Measurements from ENCODE around the gene TLR6.

GRCh38 chr4:38805530-38806145 lies 51.0 kb downstream of the TLR6 start:
- TF ChIP-seq USF2 (CRISPR knock-in tag; IDR thresholded peaks at IDR 0.05) (no peak), ATF3 (CRISPR knock-in tag; conservative IDR thresholded peaks at IDR 0.05) (no peak), GTF2I (CRISPR knock-in tag; conservative IDR thresholded peaks at IDR 0.05) (no peak), JUN (CRISPR knock-in tag; IDR thresholded peaks at IDR 0.05) (no peak), TCF7 (CRISPR knock-in tag; IDR thresholded peaks at IDR 0.05; ENCODE audit: low read depth) (no peak), NR1H2 (CRISPR knock-in tag; IDR thresholded peaks at IDR 0.05) (no peak), RORB (CRISPR knock-in tag; IDR thresholded peaks at IDR 0.05) (no peak), CREM (CRISPR knock-in tag; IDR thresholded peaks at IDR 0.05) (no peak), SMAD3 (CRISPR knock-in tag; IDR thresholded peaks at IDR 0.05; ENCODE audit: borderline replicate concordance) (no peak), ZNF263 (CRISPR knock-in tag; IDR thresholded peaks at IDR 0.05; ENCODE audit: low read depth) (no peak), MLX (CRISPR knock-in tag; IDR thresholded peaks at IDR 0.05) (no peak)
- TF ChIP-seq, protein P1, sequence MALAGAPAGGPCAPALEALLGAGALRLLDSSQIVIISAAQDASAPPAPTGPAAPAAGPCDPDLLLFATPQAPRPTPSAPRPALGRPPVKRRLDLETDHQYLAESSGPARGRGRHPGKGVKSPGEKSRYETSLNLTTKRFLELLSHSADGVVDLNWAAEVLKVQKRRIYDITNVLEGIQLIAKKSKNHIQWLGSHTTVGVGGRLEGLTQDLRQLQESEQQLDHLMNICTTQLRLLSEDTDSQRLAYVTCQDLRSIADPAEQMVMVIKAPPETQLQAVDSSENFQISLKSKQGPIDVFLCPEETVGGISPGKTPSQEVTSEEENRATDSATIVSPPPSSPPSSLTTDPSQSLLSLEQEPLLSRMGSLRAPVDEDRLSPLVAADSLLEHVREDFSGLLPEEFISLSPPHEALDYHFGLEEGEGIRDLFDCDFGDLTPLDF (CRISPR knock-in tag; IDR thresholded peaks at IDR 0.05) = no peak
- TF ChIP-seq, protein P2, sequence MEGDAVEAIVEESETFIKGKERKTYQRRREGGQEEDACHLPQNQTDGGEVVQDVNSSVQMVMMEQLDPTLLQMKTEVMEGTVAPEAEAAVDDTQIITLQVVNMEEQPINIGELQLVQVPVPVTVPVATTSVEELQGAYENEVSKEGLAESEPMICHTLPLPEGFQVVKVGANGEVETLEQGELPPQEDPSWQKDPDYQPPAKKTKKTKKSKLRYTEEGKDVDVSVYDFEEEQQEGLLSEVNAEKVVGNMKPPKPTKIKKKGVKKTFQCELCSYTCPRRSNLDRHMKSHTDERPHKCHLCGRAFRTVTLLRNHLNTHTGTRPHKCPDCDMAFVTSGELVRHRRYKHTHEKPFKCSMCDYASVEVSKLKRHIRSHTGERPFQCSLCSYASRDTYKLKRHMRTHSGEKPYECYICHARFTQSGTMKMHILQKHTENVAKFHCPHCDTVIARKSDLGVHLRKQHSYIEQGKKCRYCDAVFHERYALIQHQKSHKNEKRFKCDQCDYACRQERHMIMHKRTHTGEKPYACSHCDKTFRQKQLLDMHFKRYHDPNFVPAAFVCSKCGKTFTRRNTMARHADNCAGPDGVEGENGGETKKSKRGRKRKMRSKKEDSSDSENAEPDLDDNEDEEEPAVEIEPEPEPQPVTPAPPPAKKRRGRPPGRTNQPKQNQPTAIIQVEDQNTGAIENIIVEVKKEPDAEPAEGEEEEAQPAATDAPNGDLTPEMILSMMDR (IDR thresholded peaks at IDR 0.05) = no peak
- TF ChIP-seq, protein P3, sequence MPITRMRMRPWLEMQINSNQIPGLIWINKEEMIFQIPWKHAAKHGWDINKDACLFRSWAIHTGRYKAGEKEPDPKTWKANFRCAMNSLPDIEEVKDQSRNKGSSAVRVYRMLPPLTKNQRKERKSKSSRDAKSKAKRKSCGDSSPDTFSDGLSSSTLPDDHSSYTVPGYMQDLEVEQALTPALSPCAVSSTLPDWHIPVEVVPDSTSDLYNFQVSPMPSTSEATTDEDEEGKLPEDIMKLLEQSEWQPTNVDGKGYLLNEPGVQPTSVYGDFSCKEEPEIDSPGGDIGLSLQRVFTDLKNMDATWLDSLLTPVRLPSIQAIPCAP (CRISPR knock-in tag; IDR thresholded peaks at IDR 0.05) = no peak
